Measurements from ENCODE around the gene TOR3A. TPM values are rescaled to one million over a fixed set of nuclear protein-coding genes. Genes with fewer than 3 reads are reported as not detected.

TOR3A gene
- total RNA-seq (2014; rRNA removed): 70.8 and 95.5 TPM in 2 replicates
- percentile 55 among the genes with signal in this experiment for Bru-seq, nascent RNA
- percentile 74 among the genes with signal in this experiment for BruChase-seq, experiment 1, labeled RNA remaining after a 6-hour chase
- BruChase-seq, experiment 2, labeled RNA remaining after a 2-hour chase: percentile 58 among the genes with signal in this experiment
- long read RNA-seq, transcript TOR3A-203 (6 exons, 2,724 nt): major isoform, 68 of 120 reads
- long read RNA-seq, partial matches to known transcripts: 9 of 120 reads
- long read RNA-seq, other reads (novel, unspliced or antisense): 43 of 120 reads

DNA sequence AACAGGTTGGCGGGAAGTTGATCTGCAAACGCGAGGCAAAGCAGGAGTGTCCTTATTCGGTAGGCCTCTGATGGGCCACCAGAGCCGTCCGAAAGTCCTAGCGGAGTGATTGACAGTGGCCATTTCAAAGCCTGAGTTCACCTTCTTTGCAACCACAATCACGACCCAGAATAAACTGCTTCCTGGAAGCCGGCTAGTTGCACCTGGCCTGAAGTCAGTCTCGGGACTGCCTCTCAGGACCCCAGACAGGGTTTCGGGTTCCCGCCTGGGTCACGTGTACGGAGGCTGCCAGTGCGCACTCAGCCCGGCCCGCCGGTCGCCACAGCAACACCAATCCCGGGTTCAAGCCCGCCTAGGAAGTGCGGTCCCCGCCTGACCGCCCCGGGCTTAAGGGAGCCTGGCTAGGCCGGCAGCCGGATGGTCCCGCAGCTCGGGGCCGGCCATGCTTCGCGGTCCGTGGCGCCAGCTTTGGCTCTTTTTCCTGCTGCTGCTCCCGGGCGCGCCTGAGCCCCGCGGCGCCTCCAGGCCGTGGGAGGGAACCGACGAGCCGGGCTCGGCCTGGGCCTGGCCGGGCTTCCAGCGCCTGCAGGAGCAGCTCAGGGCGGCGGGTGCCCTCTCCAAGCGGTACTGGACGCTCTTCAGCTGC, at the start of gene TOR3A:
TSS of gene TOR3A (plus strand) at position 384 of the 646 bp plus-strand sequence. CDS start at position 443, 59 bp downstream.
- intact Hi-C loops (cut with micrococcal nuclease): loop anchor here (2.0 to 5.0 kb wide), 2 partner anchors 211 to 285 kb away; partner anchors contain the start of genes AXDND1 and SOAT1
- ChIA-PET POLR2A (ENCODE audit: unreplicated experiment) (interaction anchor here (0.6 kb wide), 1 partner anchor 38 kb away, joined by 3 read pairs; no protein-coding TSS in a partner anchor), CTCF (no interaction called here)
- no peaks in the 10 kb centered on the region for H3K9me2 ChIP-seq (replicated peaks; ENCODE audit: low read length)
- DNase-seq (peak; percentile 83), ATAC-seq (peak; percentile 86)
- H3F3A ChIP-seq (ENCODE audit: low read length, unreplicated experiment): no peaks in the 10 kb centered on the region
- peaks cover 44% of the 10 kb centered on the region for H3K79me2 ChIP-seq (ENCODE audit: low read length)
- no peaks in the 10 kb centered on the region for H3K36me3 ChIP-seq (ENCODE audit: low read depth, low read length)
- H3K9ac ChIP-seq (ENCODE audit: low read length): peak within 1 kb of the TSS; percentile 88
- no TSS peak for BruUV-seq (replicated peaks)
- no peaks in the 10 kb centered on the region for H4K20me1 ChIP-seq (ENCODE audit: low read length)
- peaks cover 24% of the 10 kb centered on the region for H3K4me1 ChIP-seq (ENCODE audit: insufficient read depth, low read length)
- H3K9me3 ChIP-seq (ENCODE audit: low read length): no peaks in the 10 kb centered on the region
- peak within 1 kb of the TSS; percentile 84 for H3K4me3 ChIP-seq (ENCODE audit: low read length)
- no peak for TF ChIP-seq EZH2phosphoT487 (IDR thresholded peaks at IDR 0.05; ENCODE audit: borderline replicate concordance, low read length)
- peak within 1 kb of the TSS; percentile 95 for H3K4me2 ChIP-seq (ENCODE audit: low read length)
- H2AFZ ChIP-seq (ENCODE audit: low read length): peak within 1 kb of the TSS; percentile 54
- H3K27ac ChIP-seq (ENCODE audit: low read length): peak within 1 kb of the TSS; percentile 41
- no peaks in the 10 kb centered on the region for H3K27me3 ChIP-seq (ENCODE audit: low read length)

DNA sequence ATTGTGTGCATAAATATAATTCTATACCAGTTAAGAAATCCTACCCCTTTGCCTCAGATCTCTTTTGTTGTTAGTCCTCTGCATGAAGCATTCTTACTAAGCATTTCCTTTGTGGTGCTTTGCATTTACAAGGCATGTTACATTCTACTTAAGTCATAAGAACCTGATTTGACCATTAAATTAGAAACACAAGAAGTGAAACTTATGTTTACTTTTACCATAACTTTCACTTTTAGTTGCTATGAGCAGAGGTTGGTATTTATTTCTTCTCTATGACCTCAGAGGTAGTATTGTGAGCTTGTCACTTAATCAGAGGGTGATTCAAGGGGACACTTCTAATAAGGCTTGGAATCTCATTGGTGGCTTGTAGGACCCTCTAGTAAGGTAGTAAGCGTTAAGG, 47.1 kb upstream of the TOR3A start:
- Histone ChIP-seq H3F3A (ENCODE audit: low read length, unreplicated experiment) (peaks cover 12% of the 10 kb centered on the region), H3K36me3 (ENCODE audit: low read depth, low read length) (no peaks in the 10 kb centered on the region), H2AFZ (ENCODE audit: low read length) (no peak overlapping the region), H3K9ac (ENCODE audit: low read length) (no peak overlapping the region), H3K4me3 (ENCODE audit: low read length) (no peak overlapping the region; the same call in 1 of the 2 replicates), H3K9me3 (ENCODE audit: low read length) (no peaks in the 10 kb centered on the region), H3K9me2 (replicated peaks; ENCODE audit: low read length) (no peaks in the 10 kb centered on the region), H3K4me1 (ENCODE audit: insufficient read depth, low read length) (peaks cover 76% of the 10 kb centered on the region), H3K27me3 (ENCODE audit: low read length) (no peaks in the 10 kb centered on the region), H4K20me1 (ENCODE audit: low read length) (0 out of 2 replicates have a peak, but pooled peaks cover 5% of the 10 kb centered on the region), H3K79me2 (ENCODE audit: low read length) (peaks cover 86% of the 10 kb centered on the region), H3K4me2 (ENCODE audit: low read length) (peak overlapping the region; percentile 67), H3K27ac (ENCODE audit: low read length) (peak overlapping the region; percentile 55)
- no TSS peak for BruUV-seq (replicated peaks)
- ChIA-PET CTCF (no interaction called here), POLR2A (ENCODE audit: unreplicated experiment) (no interaction called here)
- DNase-seq: peak; percentile 48
- no peak for TF ChIP-seq CTCF (conservative IDR thresholded peaks at IDR 0.05; ENCODE audit: low read depth, low read length)
- no peak for TF ChIP-seq EZH2 (IDR thresholded peaks at IDR 0.05; ENCODE audit: low read length, unreplicated experiment)
- no peak for TF ChIP-seq EZH2phosphoT487 (IDR thresholded peaks at IDR 0.05; ENCODE audit: borderline replicate concordance, low read length)
- ATAC-seq: peak; percentile 34
- intact Hi-C loops (cut with micrococcal nuclease): loop anchor here (5.0 kb wide), 2 partner anchors 108 to 258 kb away; partner anchors contain the start of gene SOAT1

DNA sequence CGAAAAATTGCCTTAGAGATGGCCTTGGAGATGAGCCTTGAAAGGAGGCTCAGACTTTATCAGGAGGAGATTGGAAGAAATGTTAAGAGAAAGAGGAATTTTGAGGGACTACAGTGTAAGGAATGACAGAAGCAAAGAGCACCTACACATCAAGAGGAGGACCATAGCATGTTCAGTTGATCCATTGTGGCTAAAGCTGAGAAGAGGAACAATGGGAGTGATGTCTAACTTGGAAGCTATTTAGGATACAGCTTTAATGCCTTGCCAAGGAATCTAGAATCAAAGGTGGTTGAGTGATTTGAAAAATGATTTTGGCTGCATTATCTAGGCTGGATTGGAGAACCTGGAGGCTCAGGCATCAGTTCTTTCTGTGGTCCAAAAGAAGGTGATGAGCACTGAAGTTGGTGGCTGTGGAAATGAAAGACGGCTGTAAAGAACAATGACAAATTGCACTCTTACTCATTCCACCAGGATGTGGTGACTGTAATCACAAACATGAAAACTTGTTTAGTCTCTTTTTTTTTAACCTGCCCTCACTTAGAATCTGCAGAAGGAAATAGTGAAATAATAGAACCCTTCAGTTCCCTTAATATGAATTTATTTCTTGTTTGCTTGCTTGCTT, 44.9 kb upstream of the TOR3A start:
- Histone ChIP-seq H3K9ac (ENCODE audit: low read length) (peak overlapping the region; percentile 59), H2AFZ (ENCODE audit: low read length) (no peak overlapping the region), H3K27me3 (ENCODE audit: low read length) (no peaks in the 10 kb centered on the region), H3K4me1 (ENCODE audit: insufficient read depth, low read length) (peaks cover 66% of the 10 kb centered on the region), H3K79me2 (ENCODE audit: low read length) (peaks cover 67% of the 10 kb centered on the region), H3K27ac (ENCODE audit: low read length) (peak overlapping the region; percentile 95), H3F3A (ENCODE audit: low read length, unreplicated experiment) (peaks cover 12% of the 10 kb centered on the region), H3K4me3 (ENCODE audit: low read length) (peak overlapping the region; percentile 54), H3K9me2 (replicated peaks; ENCODE audit: low read length) (no peaks in the 10 kb centered on the region), H4K20me1 (ENCODE audit: low read length) (0 out of 2 replicates have a peak, but pooled peaks cover 1% of the 10 kb centered on the region), H3K36me3 (ENCODE audit: low read depth, low read length) (no peaks in the 10 kb centered on the region), H3K9me3 (ENCODE audit: low read length) (no peaks in the 10 kb centered on the region), H3K4me2 (ENCODE audit: low read length) (peak overlapping the region; percentile 80)
- peak; percentile 80 for DNase-seq
- intact Hi-C loops (cut with micrococcal nuclease): loop anchor here (2.0 to 5.0 kb wide), 3 partner anchors 42 to 255 kb away; partner anchors contain the start of gene SOAT1
- ChIA-PET CTCF (no interaction called here), POLR2A (ENCODE audit: unreplicated experiment) (interaction anchor here (0.7 kb wide), 1 partner anchor 159 kb away, joined by 20 read pairs; no protein-coding TSS in a partner anchor)
- BruUV-seq (replicated peaks): no TSS peak
- peak; percentile 66 for ATAC-seq
- TF ChIP-seq EZH2phosphoT487 (IDR thresholded peaks at IDR 0.05; ENCODE audit: borderline replicate concordance, low read length): no peak
- TF ChIP-seq CTCF (conservative IDR thresholded peaks at IDR 0.05; ENCODE audit: low read depth, low read length): no peak
- no peak for TF ChIP-seq EZH2 (IDR thresholded peaks at IDR 0.05; ENCODE audit: low read length, unreplicated experiment)

Data from PC-3 (cell line).